ENCODE results near the gene AFF2. TPM values are rescaled to one million over a fixed set of nuclear protein-coding genes. Genes with fewer than 3 reads are reported as not detected.

AFF2 gene
- total RNA-seq, 1 experiment from 2014 or later, result 0.05 TPM

- TF ChIP-seq, protein P1, sequence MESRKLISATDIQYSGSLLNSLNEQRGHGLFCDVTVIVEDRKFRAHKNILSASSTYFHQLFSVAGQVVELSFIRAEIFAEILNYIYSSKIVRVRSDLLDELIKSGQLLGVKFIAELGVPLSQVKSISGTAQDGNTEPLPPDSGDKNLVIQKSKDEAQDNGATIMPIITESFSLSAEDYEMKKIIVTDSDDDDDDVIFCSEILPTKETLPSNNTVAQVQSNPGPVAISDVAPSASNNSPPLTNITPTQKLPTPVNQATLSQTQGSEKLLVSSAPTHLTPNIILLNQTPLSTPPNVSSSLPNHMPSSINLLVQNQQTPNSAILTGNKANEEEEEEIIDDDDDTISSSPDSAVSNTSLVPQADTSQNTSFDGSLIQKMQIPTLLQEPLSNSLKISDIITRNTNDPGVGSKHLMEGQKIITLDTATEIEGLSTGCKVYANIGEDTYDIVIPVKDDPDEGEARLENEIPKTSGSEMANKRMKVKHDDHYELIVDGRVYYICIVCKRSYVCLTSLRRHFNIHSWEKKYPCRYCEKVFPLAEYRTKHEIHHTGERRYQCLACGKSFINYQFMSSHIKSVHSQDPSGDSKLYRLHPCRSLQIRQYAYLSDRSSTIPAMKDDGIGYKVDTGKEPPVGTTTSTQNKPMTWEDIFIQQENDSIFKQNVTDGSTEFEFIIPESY (IDR thresholded peaks at IDR 0.05; ENCODE audit: extremely low read depth, insufficient replicate concordance, low read length), result no peak
- no peak for TF ChIP-seq ZNF274 (IDR thresholded peaks at IDR 0.05; ENCODE audit: low read depth, low read length)
Observed at GRCh38 chrX:148540114-148540513, 39.7 kb downstream of the AFF2 start (continued).

DNA sequence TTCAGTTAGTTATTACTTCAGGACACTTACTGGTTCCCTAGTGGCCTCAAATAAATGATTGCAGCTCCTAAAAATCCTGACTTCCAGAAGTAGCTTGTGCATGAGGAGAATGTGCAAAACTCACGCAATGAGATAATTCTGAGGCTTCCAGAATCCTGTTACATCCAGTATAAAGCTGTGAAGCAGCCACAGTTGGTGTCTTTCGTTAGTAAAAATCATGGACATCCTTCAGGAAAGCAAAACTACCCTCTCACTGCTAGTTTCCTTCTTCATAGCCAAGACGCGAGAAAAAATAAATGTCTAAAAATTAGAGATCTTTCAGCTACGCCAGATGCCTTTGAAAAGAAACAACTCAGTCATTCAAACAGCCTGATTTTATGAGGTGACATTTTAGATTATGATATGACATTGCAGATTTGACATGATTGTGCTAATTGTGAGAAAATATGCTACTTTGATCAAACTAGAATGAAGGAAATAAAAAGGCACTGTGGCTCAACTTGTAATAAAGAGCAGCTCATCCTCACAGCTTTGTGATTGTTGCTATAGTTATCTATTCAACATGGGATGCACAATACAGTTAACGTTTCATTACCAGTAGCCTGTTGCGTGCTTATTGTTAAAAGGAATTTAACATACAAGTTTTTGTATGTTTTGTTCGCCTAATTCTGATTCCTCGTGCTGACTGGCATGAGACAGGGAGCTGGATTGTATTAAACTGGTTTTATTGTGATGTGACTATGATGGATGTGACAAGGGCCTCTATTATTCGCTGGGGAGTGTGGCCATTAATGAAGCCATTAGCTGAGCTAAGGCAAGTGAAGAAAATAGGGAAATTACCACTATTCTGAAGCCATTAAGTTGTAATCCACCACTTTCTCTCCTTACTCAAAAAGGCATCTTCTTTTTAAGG lies 40.5 kb downstream of the AFF2 start:
- ChIA-PET RAD21 (ENCODE audit: low non-redundant PET in 1 of 2, low total read pairs in 2 of 2, uncharacterized antibody in 2 of 2, unreplicated experiment in 2 of 2) (no interaction called here), POLR2A (no interaction called here), CTCF (no interaction called here)
- H2AFZ ChIP-seq (ENCODE audit: low read depth, low read length, poor library complexity, severe bottlenecking), result no peak overlapping the region
- ATAC-seq (no peak), DNase-seq (ENCODE audit: low read depth, low spot score) (no peak)
- no peaks in the 10 kb centered on the region for H3K79me2 ChIP-seq (ENCODE audit: insufficient read depth, low read length)
- H3K9me2 ChIP-seq (ENCODE audit: insufficient read depth), result no peaks in the 10 kb centered on the region
- TF ChIP-seq ZNF274 (IDR thresholded peaks at IDR 0.05; ENCODE audit: low read depth, low read length) (no peak), TCF7L2 (IDR thresholded peaks at IDR 0.05; ENCODE audit: borderline replicate concordance, extremely low read depth, insufficient read depth, insufficient read length) (no peak), CEBPB (IDR thresholded peaks at IDR 0.05; ENCODE audit: low read depth) (no peak), EZH2 (IDR thresholded peaks at IDR 0.05) (no peak), ATF3 (IDR thresholded peaks at IDR 0.05) (no peak)
- TF ChIP-seq, protein P2, sequence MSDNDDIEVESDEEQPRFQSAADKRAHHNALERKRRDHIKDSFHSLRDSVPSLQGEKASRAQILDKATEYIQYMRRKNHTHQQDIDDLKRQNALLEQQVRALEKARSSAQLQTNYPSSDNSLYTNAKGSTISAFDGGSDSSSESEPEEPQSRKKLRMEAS (IDR thresholded peaks at IDR 0.05), result no peak
- no peaks in the 10 kb centered on the region for H3K4me1 ChIP-seq (ENCODE audit: control insufficient read depth in 1 of 2, insufficient read depth in 2 of 2, low read length in 2 of 2)
- no peaks in the 10 kb centered on the region for H3K9me3 ChIP-seq (ENCODE audit: control insufficient read depth in 1 of 2, insufficient read depth in 1 of 2, low read depth in 1 of 2, low read length in 2 of 2)
- H3K27me3 ChIP-seq (ENCODE audit: insufficient read depth, low read length), result no peaks in the 10 kb centered on the region
- H3K9ac ChIP-seq (ENCODE audit: low read length), result no peak overlapping the region
- no peaks in the 10 kb centered on the region for H3K36me3 ChIP-seq (ENCODE audit: control insufficient read depth in 1 of 2, insufficient read depth in 2 of 2, low read length in 2 of 2)
- no peak overlapping the region for H3K27ac ChIP-seq (ENCODE audit: low read depth, low read length)
- H3K4me2 ChIP-seq (ENCODE audit: low read length), result no peak overlapping the region
- intact Hi-C loops (cut with micrococcal nuclease), result no loop called here
- BruUV-seq (replicated peaks), result no TSS peak
- no peaks in the 10 kb centered on the region for H4K20me1 ChIP-seq (ENCODE audit: insufficient read depth)
- no peak overlapping the region for H3K4me3 ChIP-seq (replicated peaks in 1 of 2; ENCODE audit: low read depth in 1 of 2, low read length in 2 of 2)

Data from HCT116 (cell line).